ENCODE data around the gene DCUN1D5.
"Not testable (repeated sequence)": the region's sequence is repeated elsewhere in the genome, so short reads cannot be mapped to it uniquely, and the experiment has no call there.

The DCUN1D5 gene

DNA sequence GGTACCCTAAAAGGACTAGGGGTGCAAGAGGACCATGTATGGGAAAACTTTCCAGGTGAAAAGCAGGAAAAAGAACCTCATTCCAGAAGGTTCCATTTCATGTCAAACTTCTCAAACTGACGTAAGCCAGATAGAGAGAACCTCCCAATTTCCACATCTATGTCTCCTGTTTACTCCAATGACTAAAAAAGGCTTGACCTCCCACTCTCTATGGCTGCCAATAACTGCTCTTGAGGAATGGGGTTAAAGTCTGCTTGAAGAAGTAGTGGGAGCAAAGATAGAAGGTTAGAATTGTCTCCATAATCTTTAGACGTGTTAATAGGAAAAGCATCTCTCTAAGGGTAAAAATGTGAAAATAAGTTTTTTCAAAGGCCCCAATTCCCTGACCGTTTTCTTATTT, 38.0 kb downstream of the DCUN1D5 start:
- no peak for DNase-seq

DNA sequence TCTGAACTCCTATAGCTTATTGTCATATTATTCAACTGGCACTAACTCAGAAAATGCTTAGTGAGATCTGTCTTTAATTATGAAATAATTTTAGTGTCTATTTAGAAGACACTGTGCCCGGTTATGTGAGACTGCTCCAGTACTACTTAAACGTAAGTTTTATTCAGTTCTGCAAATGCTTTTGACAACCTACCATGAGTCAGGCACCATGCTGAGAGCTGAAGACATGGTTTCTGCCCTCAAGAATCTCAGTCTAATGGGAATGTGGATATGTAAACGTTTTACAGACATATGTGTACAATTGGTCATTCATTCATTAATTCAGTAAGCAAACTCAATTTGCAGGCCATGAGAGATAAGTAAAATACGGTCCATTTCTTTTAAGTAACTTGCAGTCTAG, 40.0 kb downstream of the DCUN1D5 start:
- no peak for DNase-seq

DNA sequence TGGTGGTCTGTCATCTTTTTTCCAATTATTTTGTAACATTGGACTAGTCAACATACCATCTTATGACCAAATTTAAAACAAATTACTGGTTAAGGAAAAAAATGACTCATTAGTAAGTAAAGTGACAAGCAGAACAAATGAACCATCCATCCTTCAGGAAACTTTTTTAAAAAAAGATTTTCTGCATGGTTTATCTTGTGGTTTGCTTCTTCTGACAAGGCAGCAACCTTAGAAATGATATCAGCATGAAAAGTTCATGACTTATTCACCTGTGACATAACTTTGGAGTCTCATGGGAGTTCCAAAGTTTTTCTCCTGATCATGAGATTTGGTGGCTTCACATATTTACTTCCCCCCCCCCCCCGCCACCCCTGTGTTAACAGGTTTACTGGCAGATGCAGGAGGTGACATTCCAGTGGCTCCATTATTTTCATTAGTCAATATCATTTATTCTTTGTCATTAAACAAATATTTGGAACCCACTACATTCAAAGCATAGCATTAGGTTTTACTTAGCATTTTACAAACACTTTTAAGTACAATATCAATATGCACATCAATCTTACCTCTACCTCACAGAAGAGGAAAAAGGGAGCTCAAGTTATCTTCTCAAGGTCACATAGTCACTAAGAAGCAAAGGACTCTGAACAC, 40.7 kb downstream of the DCUN1D5 start:
- no peak for DNase-seq

DNA sequence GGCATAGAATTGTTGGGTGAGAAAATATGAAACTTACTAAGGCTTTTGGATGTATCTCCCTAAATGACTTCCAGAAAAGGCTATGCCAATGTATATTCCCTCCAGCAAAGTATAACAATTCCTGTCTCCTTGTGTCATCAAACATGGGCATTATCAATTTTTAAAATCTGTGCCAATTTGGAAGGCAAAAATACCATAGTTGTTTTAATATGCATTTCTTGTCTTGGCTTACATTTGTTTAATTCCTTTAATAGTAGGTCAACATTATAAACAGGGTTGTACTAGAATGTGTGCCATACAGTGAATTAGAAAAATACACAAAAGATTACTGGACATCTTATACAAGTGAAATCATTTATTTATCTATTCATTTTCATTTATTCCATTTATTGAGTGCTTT, 41.6 kb downstream of the DCUN1D5 start:
- DNase-seq = no peak

DNA sequence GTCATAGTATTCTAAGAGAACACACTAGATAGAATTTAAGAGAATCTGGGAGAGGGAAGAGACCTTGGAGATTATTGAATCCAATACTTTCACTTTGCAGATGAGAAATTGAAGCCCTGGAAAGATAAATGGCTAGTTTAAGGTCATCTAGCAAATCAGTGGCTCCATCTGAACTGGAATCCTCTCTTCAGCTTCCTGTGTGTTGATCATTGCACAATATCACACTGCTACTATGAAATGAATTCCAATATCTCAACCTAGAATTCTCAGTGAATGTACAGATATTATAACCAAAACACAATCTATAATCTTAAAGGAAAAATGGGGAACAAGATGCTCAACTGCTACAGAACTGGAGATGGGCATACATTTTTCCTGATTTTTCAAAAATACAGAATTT, 44.1 kb downstream of the DCUN1D5 start:
- DNase-seq = no peak

DNA sequence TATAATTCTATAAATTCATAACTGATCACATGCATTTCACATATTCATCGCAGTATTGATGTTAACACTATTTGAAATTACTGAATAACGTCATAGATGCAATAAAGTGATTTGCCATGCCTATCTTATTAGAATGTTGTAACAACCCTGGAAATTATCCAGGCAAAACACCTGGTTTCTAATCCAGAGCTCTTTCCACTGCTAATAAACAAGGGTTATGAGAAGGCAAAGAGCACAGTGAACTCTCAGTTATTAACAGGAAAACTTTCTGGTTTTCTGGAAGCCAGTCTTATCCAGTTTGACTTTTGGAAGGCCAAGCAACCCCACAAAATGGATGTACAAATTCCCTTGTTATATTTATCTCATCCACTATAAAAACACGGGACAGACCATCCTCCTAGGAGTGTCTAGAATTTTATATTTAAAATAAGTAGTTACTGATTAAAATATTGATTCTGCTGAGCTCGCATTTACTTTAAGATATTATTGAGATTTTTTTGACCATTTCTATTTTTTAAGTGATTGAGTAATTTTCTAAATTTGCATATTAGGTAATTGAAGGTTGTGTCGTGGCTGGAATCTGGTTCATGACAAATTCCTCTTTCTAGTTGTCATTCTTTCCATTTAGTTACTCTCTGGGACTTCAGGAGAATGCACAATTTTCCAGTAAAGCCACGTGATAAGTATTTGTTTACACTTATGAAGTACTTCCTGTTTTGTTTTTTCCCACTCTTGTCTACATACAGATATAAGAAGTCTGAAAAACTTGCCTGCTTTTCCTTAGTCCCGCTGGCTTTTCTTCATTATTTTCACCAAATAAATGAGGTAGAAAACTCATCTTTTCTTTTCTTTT, 47.9 kb downstream of the DCUN1D5 start:
- no peak for DNase-seq

DNA sequence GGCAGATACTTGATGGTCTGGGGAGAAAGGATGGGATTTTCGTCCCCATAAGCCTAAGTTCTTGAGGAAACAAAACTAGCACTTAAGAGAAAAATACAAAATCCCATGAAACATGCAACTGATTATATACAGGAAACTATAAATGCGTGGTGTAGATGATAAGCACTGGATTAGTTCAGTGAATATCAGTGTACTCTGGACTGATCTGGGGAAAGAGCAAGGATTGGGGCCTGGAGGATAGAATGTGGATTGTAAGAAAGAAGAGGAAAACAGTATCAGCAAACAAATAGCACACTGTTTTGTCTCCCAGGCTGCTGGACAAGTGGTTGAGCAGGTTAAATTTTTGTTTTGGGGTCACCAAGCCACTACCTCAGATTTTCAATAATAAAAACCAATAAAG, 49.8 kb downstream of the DCUN1D5 start:
- no peak for DNase-seq

DNA sequence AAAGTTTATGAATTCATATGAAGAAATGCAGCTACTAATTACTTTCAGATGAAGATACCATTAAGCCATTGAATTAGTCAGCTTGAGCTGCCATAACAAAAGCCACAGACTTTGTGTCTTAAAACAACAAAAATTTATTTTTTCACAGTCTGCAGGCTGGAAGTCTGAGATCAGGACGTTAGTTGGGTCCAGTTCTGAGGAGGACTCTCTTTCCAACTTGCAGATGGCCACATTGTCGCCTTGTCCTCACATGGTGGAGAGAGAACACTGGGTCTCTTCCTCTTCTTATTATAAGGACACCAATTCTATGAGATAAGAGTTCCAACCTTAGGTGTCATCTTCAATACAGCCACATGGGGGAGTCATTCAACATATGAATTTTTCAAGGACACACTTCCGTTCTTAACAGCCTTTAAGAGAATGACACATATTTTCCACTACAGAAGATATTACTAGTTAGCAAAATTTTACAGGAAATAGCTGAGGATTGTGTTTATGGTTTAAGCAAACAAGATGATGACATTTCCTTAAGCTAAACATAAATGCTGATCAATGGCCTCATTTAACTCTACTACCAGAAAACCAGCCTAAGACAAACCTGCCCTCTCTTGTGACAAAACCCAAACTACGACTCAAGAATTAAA, 56.0 kb downstream of the DCUN1D5 start:
- DNase-seq = peak; percentile 40

DNA sequence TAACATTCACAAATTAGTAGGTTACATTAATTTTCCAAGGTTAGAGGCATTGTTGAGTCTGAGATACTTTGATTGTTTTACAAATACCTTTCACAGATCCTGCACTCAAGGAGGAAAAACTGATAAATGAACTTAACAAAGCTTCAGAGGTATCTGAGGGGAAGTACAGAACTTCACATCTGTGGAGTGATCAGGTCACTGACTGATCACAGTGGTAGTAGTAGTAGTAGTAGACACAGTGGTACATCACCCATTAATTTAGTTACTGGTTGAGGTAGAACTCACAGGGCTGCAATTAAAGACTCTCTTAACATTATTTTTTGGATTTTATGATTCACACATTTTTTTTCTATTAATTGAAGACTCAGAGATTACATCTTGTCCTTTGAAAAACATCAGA, 56.7 kb downstream of the DCUN1D5 start:
- DNase-seq = no peak

DNA sequence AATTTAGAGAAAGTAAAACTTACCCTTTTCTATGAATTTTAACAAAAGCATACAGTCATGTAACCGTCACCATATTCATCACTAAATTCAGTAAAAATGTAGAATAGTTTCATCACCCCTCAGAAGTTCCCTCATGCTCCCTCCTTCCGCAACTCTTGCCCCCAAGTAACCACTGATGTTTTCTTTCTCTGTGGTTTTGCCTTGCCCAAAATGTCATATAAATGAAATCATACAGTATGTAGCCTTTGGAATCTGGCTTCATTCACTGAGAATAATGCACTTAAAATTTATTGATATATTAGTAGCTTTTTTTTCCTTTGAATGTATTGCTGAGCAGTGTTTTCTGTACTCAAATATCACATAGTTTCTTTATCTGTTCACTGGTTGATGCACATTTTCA, 60.1 kb downstream of the DCUN1D5 start:
- no peak for DNase-seq

DNA sequence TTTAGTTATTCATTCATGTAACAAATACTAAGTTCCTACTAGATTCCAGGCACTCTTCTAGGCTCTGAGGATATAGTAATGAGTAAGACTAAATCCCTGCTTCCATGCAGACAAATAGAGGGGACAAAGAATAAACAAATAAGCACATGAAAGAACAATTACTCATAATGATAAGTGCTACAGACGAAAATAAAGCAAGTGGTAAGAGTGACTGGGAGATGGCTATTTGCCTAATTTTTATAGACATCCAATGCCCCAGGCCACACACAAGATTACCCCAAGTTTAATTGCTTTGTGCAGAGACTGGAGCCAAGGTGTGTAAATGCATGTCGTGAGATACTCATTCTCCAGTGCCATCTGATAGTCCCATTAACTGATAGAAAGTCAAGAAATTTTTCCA, 62.6 kb downstream of the DCUN1D5 start:
- no peak for DNase-seq

DNA sequence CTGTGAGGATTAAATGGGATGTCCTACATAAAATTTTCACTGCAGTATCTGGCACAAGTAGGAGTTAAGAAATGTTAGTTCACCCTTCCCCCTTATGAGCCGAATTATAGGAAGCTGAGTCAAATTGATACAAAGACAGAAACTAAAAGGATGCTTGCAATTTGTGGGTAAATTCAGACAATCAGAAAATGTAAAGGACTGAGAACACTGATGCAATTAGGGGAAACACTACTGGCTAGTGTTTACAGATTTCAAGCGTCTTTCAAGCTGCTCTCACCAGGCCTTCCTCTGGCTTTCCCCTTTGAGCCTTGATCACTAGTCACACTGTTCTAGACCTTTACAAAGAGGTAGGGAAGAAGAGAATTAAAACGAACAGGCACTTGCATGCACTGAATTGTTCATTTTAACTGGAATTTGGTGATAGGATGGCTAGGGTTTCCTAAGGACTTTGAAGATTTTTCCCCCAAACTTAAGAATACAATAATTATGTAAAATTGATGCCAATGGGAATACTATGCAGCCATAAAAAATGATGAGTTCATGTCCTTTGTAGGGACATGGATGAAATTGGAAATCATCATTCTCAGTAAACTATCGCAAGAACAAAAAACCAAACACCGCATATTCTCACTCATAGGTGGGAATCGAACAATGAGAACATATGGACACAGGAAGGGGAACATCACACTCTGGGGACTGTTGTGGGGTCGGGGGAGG, 63.5 kb downstream of the DCUN1D5 start:
- not testable (repeated sequence) for DNase-seq

DNA sequence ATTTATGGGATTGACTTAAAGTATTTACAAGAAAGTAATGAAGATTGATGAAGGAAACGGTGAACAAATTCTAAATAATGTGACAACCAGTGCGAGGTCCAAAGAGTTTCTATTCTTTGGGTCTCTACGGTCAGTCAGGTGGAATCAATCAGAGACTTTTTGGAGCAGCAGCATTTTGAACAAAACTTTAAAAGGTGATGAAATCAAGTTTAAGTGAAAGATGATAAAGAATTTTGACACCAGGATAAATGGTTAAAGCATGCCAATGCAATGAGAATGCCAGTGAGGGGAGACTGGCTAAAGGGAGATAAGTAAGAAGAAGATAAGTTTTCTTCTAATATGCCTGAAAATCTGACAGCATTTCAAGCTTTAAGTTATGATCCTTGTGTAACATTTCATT, 67.9 kb downstream of the DCUN1D5 start:
- no peak for DNase-seq

DNA sequence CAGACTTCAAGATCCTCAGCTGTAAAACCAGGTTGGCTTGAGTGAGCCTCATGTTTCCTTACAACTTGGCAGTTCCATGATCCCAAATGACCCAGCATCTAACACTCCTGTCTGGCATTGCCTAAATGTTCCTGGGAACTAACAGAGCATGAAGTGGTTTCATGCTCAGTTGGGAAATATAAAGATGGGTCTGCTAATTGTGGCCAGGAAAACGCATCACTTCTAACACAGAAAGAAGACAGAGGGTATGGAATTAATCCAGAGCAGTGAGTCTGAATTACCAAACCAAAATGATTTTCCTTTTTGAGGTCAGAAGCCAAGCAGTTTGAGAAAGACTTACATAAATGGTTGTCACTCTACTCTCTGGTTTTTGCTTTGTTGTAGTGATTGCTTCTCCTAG, 75.9 kb downstream of the DCUN1D5 start:
- DNase-seq = no peak

DNA sequence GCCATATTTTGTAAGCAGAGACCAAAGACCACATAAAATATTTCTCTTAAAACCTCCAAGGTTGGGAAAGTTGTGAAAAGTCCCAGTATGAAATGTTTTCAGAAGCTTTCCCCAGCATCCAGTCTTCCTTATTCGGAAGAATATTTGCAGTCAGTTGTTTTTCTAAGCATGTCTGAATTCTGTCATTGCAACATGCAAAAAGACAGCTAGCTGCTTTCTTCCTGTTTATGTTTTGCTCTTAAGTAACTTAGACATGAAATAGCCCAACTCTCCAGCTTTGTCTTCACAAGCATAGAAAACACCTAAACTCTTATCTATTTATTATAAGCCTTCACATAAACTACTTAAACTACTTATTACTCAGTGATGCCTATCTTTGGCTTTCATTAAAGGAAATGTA, 78.5 kb downstream of the DCUN1D5 start:
- no peak for DNase-seq
